ENCODE measurements around the gene RAB36. TPM values are rescaled to one million over a fixed set of nuclear protein-coding genes. Genes with fewer than 3 reads are reported as not detected.
A peak's percentile ranks its signal among the peaks of the same experiment; 100 is the strongest.

Gene RAB36
- total RNA-seq, 2 donors from 2014 or later = 2.6 to 3.3 TPM

- no peak overlapping the region for H3K9ac ChIP-seq (ENCODE audit: extremely low read depth, low read length, poor library complexity, severe bottlenecking)
- no peaks in the 10 kb centered on the region for H3K4me1 ChIP-seq (ENCODE audit: control insufficient read depth, insufficient read depth, low read length)
- Mint-ChIP-seq H3K27ac (no peak overlapping the region), H3K36me3 (ENCODE audit: low read depth) (no peaks in the 10 kb centered on the region), H3K27me3 (ENCODE audit: insufficient read depth) (no peaks in the 10 kb centered on the region), H3K4me1 (no peaks in the 10 kb centered on the region), H3K4me3 (no peak overlapping the region), H3K9me3 (no peaks in the 10 kb centered on the region)
- H3K27ac ChIP-seq (ENCODE audit: low read depth, low read length) = no peak overlapping the region
- no peak for TF ChIP-seq CTCF (conservative IDR thresholded peaks at IDR 0.05)
- no peaks in the 10 kb centered on the region for H3K27me3 ChIP-seq (ENCODE audit: control insufficient read depth, insufficient read depth, low read length, poor library complexity, severe bottlenecking)
- 88 to 93% methylated on average over 6 to 10 of the region's 10 CpGs for WGBS, 2 experiments (ENCODE audit: insufficient coverage in 1 of 2, insufficient read length in 1 of 2)
- H3K36me3 ChIP-seq (ENCODE audit: control insufficient read depth, insufficient read depth, low read length) = no peaks in the 10 kb centered on the region
- no peak overlapping the region for H3K4me3 ChIP-seq (ENCODE audit: low read length)
- no peak for DNase-seq
- H3K9me3 ChIP-seq (ENCODE audit: control insufficient read depth, low read length) = no peaks in the 10 kb centered on the region
These were observed 28.0 kb upstream of the RAB36 start for GRCh38 chr22:23117275-23117674.

GRCh38 chr22:23117891-23118646 lies 27.2 kb upstream of the RAB36 start:
- Histone ChIP-seq H3K36me3 (ENCODE audit: control insufficient read depth, insufficient read depth, low read length) (no peaks in the 10 kb centered on the region), H3K9ac (ENCODE audit: extremely low read depth, low read length, poor library complexity, severe bottlenecking) (no peak overlapping the region), H3K9me3 (ENCODE audit: control insufficient read depth, low read length) (no peaks in the 10 kb centered on the region), H3K4me3 (ENCODE audit: low read length) (no peak overlapping the region), H3K27me3 (ENCODE audit: control insufficient read depth, insufficient read depth, low read length, poor library complexity, severe bottlenecking) (no peaks in the 10 kb centered on the region), H3K27ac (ENCODE audit: low read depth, low read length) (peak overlapping the region; percentile 44), H3K4me1 (ENCODE audit: control insufficient read depth, insufficient read depth, low read length) (no peaks in the 10 kb centered on the region)
- Mint-ChIP-seq H3K36me3 (ENCODE audit: low read depth) (no peaks in the 10 kb centered on the region), H3K27ac (no peak overlapping the region), H3K4me1 (no peaks in the 10 kb centered on the region), H3K27me3 (ENCODE audit: insufficient read depth) (no peaks in the 10 kb centered on the region), H3K4me3 (no peak overlapping the region), H3K9me3 (no peaks in the 10 kb centered on the region)
- no peak for DNase-seq
- no peak for TF ChIP-seq CTCF (conservative IDR thresholded peaks at IDR 0.05)
- 84 to 95% methylated on average over 8 to 15 of the region's 15 CpGs for WGBS, 2 experiments (ENCODE audit: insufficient coverage in 1 of 2, insufficient read length in 1 of 2)

GRCh38 chr22:23118647-23119493 lies 26.4 kb upstream of the RAB36 start:
- Mint-ChIP-seq H3K4me1 (no peaks in the 10 kb centered on the region), H3K27me3 (ENCODE audit: insufficient read depth) (no peaks in the 10 kb centered on the region), H3K36me3 (ENCODE audit: low read depth) (no peaks in the 10 kb centered on the region), H3K27ac (no peak overlapping the region), H3K4me3 (no peak overlapping the region), H3K9me3 (no peaks in the 10 kb centered on the region)
- Histone ChIP-seq H3K4me3 (ENCODE audit: low read length) (no peak overlapping the region), H3K27ac (ENCODE audit: low read depth, low read length) (no peak overlapping the region), H3K4me1 (ENCODE audit: control insufficient read depth, insufficient read depth, low read length) (no peaks in the 10 kb centered on the region), H3K9ac (ENCODE audit: extremely low read depth, low read length, poor library complexity, severe bottlenecking) (no peak overlapping the region), H3K9me3 (ENCODE audit: control insufficient read depth, low read length) (no peaks in the 10 kb centered on the region), H3K27me3 (ENCODE audit: control insufficient read depth, insufficient read depth, low read length, poor library complexity, severe bottlenecking) (no peaks in the 10 kb centered on the region), H3K36me3 (ENCODE audit: control insufficient read depth, insufficient read depth, low read length) (no peaks in the 10 kb centered on the region)
- no peak for DNase-seq
- TF ChIP-seq CTCF (conservative IDR thresholded peaks at IDR 0.05) = no peak
- WGBS, 2 experiments (ENCODE audit: insufficient coverage in 1 of 2, insufficient read length in 1 of 2) = 86 to 95% methylated on average over 4 to 7 of the region's 7 CpGs
